Measurements from ENCODE around the gene ABLIM2. TPM values are rescaled to one million over a fixed set of nuclear protein-coding genes. Genes with fewer than 3 reads are reported as not detected.

The ABLIM2 gene
- total and polyA plus RNA-seq, 4 experiments from 2014 or later: 0.44 to 7.9 (median 3.8) TPM

- peaks cover 0 to 1% (median 0%) of the 10 kb centered on the region in 8 donors for H3K9me3 Mint-ChIP-seq
- Histone ChIP-seq H3K4me3 (ENCODE audit: low read length in 2 of 2) (no peak overlapping the region), H3K27ac (ENCODE audit: low read depth, low read length) (no peak overlapping the region), H3K9me3 (ENCODE audit: control insufficient read depth in 1 of 2, low read length in 2 of 2) (no peaks in the 10 kb centered on the region), H3K27me3 (ENCODE audit: insufficient read depth, low read length) (no peaks in the 10 kb centered on the region), H3K36me3 (ENCODE audit: insufficient read depth, low read length) (no peaks in the 10 kb centered on the region), H3K4me1 (ENCODE audit: insufficient read depth, low read length) (no peaks in the 10 kb centered on the region)
- no peaks in the 10 kb centered on the region for H3K27me3 Mint-ChIP-seq
- peaks cover 0 to 18% of the 10 kb centered on the region in 2 donors for H3K36me3 Mint-ChIP-seq
- DNase-seq: no peak
- ChIA-PET CTCF (ENCODE audit: partially characterized antibody) (no interaction called here), POLR2A (ENCODE audit: partially characterized antibody) (no interaction called here)
- H3K4me1 Mint-ChIP-seq: no peaks in the 10 kb centered on the region
- H3K4me3 Mint-ChIP-seq: no peak overlapping the region
- intact Hi-C loops (cut with micrococcal nuclease): no loop called here
- no peak overlapping the region for H3K27ac Mint-ChIP-seq
Observed at GRCh38 chr4:8103421-8104390, 54.9 kb downstream of the ABLIM2 start.

GRCh38 chr4:8102831-8103230 lies 55.8 kb downstream of the ABLIM2 start:
- Histone ChIP-seq H3K4me3 (ENCODE audit: low read length in 2 of 2) (no peak overlapping the region), H3K4me1 (ENCODE audit: insufficient read depth, low read length) (no peaks in the 10 kb centered on the region), H3K36me3 (ENCODE audit: insufficient read depth, low read length) (no peaks in the 10 kb centered on the region), H3K27ac (ENCODE audit: low read depth, low read length) (no peak overlapping the region), H3K9me3 (ENCODE audit: control insufficient read depth in 1 of 2, low read length in 2 of 2) (no peaks in the 10 kb centered on the region), H3K27me3 (ENCODE audit: insufficient read depth, low read length) (no peaks in the 10 kb centered on the region)
- H3K4me1 Mint-ChIP-seq: no peaks in the 10 kb centered on the region
- peaks cover 0 to 1% (median 0%) of the 10 kb centered on the region in 8 donors for H3K9me3 Mint-ChIP-seq
- ChIA-PET POLR2A (ENCODE audit: partially characterized antibody) (no interaction called here), CTCF (ENCODE audit: partially characterized antibody) (no interaction called here)
- H3K4me3 Mint-ChIP-seq: no peak overlapping the region
- H3K27ac Mint-ChIP-seq: peak overlapping the region in 1 of 7 donors; percentile 43
- H3K27me3 Mint-ChIP-seq: no peaks in the 10 kb centered on the region
- peaks cover 0 to 18% of the 10 kb centered on the region in 2 donors for H3K36me3 Mint-ChIP-seq
- intact Hi-C loops (cut with micrococcal nuclease): no loop called here
- DNase-seq: no peak

- Histone ChIP-seq H3K27ac (ENCODE audit: low read depth, low read length) (no peak overlapping the region), H3K27me3 (ENCODE audit: insufficient read depth, low read length) (no peaks in the 10 kb centered on the region), H3K4me1 (ENCODE audit: insufficient read depth, low read length) (no peaks in the 10 kb centered on the region), H3K36me3 (ENCODE audit: insufficient read depth, low read length) (no peaks in the 10 kb centered on the region), H3K4me3 (ENCODE audit: low read length in 2 of 2) (no peak overlapping the region), H3K9me3 (ENCODE audit: control insufficient read depth in 1 of 2, low read length in 2 of 2) (no peaks in the 10 kb centered on the region)
- H3K9me3 Mint-ChIP-seq: peaks cover 0 to 1% (median 0%) of the 10 kb centered on the region in 8 donors
- no peaks in the 10 kb centered on the region for H3K4me1 Mint-ChIP-seq
- H3K4me3 Mint-ChIP-seq: no peak overlapping the region
- CTCF ChIA-PET (ENCODE audit: partially characterized antibody): no interaction called here
- peaks cover 0 to 18% of the 10 kb centered on the region in 2 donors for H3K36me3 Mint-ChIP-seq
- intact Hi-C loops (cut with micrococcal nuclease): no loop called here
- no peak overlapping the region for H3K27ac Mint-ChIP-seq
- H3K27me3 Mint-ChIP-seq: no peaks in the 10 kb centered on the region
- no peak for DNase-seq
- POLR2A ChIA-PET (ENCODE audit: partially characterized antibody): no interaction called here
Observed at GRCh38 chr4:8102076-8102355, 56.6 kb downstream of the ABLIM2 start.

- no peaks in the 10 kb centered on the region for H3K27me3 Mint-ChIP-seq
- DNase-seq: no peak
- H3K27me3 ChIP-seq (ENCODE audit: insufficient read depth, low read length): no peaks in the 10 kb centered on the region
- intact Hi-C loops (cut with micrococcal nuclease): no loop called here
- H3K36me3 Mint-ChIP-seq: peaks cover 0 to 18% of the 10 kb centered on the region in 2 donors
- CTCF ChIA-PET (ENCODE audit: partially characterized antibody): no interaction called here
- peaks cover 0 to 1% (median 0%) of the 10 kb centered on the region in 8 donors for H3K9me3 Mint-ChIP-seq
- no peaks in the 10 kb centered on the region for H3K9me3 ChIP-seq (ENCODE audit: control insufficient read depth in 1 of 2, low read length in 2 of 2)
- H3K4me1 Mint-ChIP-seq: no peaks in the 10 kb centered on the region
- no peak overlapping the region for H3K4me3 ChIP-seq (ENCODE audit: low read length in 2 of 2)
- H3K4me3 Mint-ChIP-seq: no peak overlapping the region
- no peaks in the 10 kb centered on the region for H3K4me1 ChIP-seq (ENCODE audit: insufficient read depth, low read length)
- H3K36me3 ChIP-seq (ENCODE audit: insufficient read depth, low read length): no peaks in the 10 kb centered on the region
- no peak overlapping the region for H3K27ac Mint-ChIP-seq
- H3K27ac ChIP-seq (ENCODE audit: low read depth, low read length): no peak overlapping the region
- POLR2A ChIA-PET (ENCODE audit: partially characterized antibody): no interaction called here
Observed at GRCh38 chr4:8101213-8102075, 57.2 kb downstream of the ABLIM2 start.

GRCh38 chr4:8099981-8100464 lies 58.6 kb downstream of the ABLIM2 start:
- Mint-ChIP-seq H3K4me3 (no peak overlapping the region), H3K9me3 (peaks cover under 1 to 9% (median 7%) of the 10 kb centered on the region in 8 donors), H3K27ac (no peak overlapping the region), H3K27me3 (no peaks in the 10 kb centered on the region), H3K36me3 (peaks cover 3 to 21% of the 10 kb centered on the region in 2 donors), H3K4me1 (no peaks in the 10 kb centered on the region)
- Histone ChIP-seq H3K4me1 (ENCODE audit: insufficient read depth, low read length) (no peaks in the 10 kb centered on the region), H3K9me3 (ENCODE audit: control insufficient read depth in 1 of 2, low read length in 2 of 2) (no peaks in the 10 kb centered on the region), H3K27ac (ENCODE audit: low read depth, low read length) (no peak overlapping the region), H3K4me3 (ENCODE audit: low read length in 2 of 2) (no peak overlapping the region), H3K36me3 (ENCODE audit: insufficient read depth, low read length) (no peaks in the 10 kb centered on the region), H3K27me3 (ENCODE audit: insufficient read depth, low read length) (no peaks in the 10 kb centered on the region)
- intact Hi-C loops (cut with micrococcal nuclease): no loop called here
- CTCF ChIA-PET (ENCODE audit: partially characterized antibody): no interaction called here
- no peak for DNase-seq
- POLR2A ChIA-PET (ENCODE audit: partially characterized antibody): no interaction called here

GRCh38 chr4:8098506-8098905 lies 60.1 kb downstream of the ABLIM2 start:
- CTCF ChIA-PET (ENCODE audit: partially characterized antibody): no interaction called here
- H3K4me3 Mint-ChIP-seq: no peak overlapping the region

GRCh38 chr4:8097721-8098345 lies 60.8 kb downstream of the ABLIM2 start:
- Histone ChIP-seq H3K36me3 (ENCODE audit: insufficient read depth, low read length) (no peaks in the 10 kb centered on the region), H3K4me1 (ENCODE audit: insufficient read depth, low read length) (no peaks in the 10 kb centered on the region)

More at GRCh38 chr4:8098506-8098905, 60.1 kb downstream of the ABLIM2 start:
- intact Hi-C loops (cut with micrococcal nuclease): no loop called here
- no peak overlapping the region for H3K27ac ChIP-seq (ENCODE audit: low read depth, low read length)
- no peaks in the 10 kb centered on the region for H3K36me3 ChIP-seq (ENCODE audit: insufficient read depth, low read length)
- Mint-ChIP-seq H3K27ac (no peak overlapping the region), H3K36me3 (peaks cover 4 to 24% of the 10 kb centered on the region in 2 donors), H3K9me3 (peaks cover 2 to 24% (median 21%) of the 10 kb centered on the region in 8 donors), H3K4me1 (no peaks in the 10 kb centered on the region), H3K27me3 (no peaks in the 10 kb centered on the region)
- H3K4me3 ChIP-seq (ENCODE audit: low read length in 2 of 2): no peak overlapping the region
- peaks cover 0 to 6% of the 10 kb centered on the region in 2 donors for H3K9me3 ChIP-seq (ENCODE audit: control insufficient read depth in 1 of 2, low read length in 2 of 2)
- POLR2A ChIA-PET (ENCODE audit: partially characterized antibody): no interaction called here
- DNase-seq: no peak
- H3K27me3 ChIP-seq (ENCODE audit: insufficient read depth, low read length): no peaks in the 10 kb centered on the region
- H3K4me1 ChIP-seq (ENCODE audit: insufficient read depth, low read length): no peaks in the 10 kb centered on the region

More at GRCh38 chr4:8097721-8098345, 60.8 kb downstream of the ABLIM2 start:
- Mint-ChIP-seq H3K27ac (no peak overlapping the region), H3K4me1 (no peaks in the 10 kb centered on the region), H3K27me3 (no peaks in the 10 kb centered on the region), H3K4me3 (no peak overlapping the region), H3K36me3 (peaks cover 4 to 23% of the 10 kb centered on the region in 2 donors), H3K9me3 (peaks cover 2 to 27% (median 23%) of the 10 kb centered on the region in 8 donors)
- H3K4me3 ChIP-seq (ENCODE audit: low read length in 2 of 2): no peak overlapping the region
- intact Hi-C loops (cut with micrococcal nuclease): no loop called here
- ChIA-PET POLR2A (ENCODE audit: partially characterized antibody) (no interaction called here), CTCF (ENCODE audit: partially characterized antibody) (no interaction called here)
- no peak overlapping the region for H3K27ac ChIP-seq (ENCODE audit: low read depth, low read length)
- H3K9me3 ChIP-seq (ENCODE audit: control insufficient read depth in 1 of 2, low read length in 2 of 2): peaks cover 0 to 7% of the 10 kb centered on the region in 2 donors
- H3K27me3 ChIP-seq (ENCODE audit: insufficient read depth, low read length): no peaks in the 10 kb centered on the region
- DNase-seq: no peak

All from CD4-positive, alpha-beta memory T cell (primary cell).